Neural crest cell (in vitro differentiated cells): ENCODE data around the gene WWOX. TPM values are rescaled to one million over a fixed set of nuclear protein-coding genes. Genes with fewer than 3 reads are reported as not detected.
"Not testable (repeated sequence)": the region's sequence is repeated elsewhere in the genome, so short reads cannot be mapped to it uniquely, and the experiment has no call there.

Experiments used
- DNase-seq: peaks from one replicate; pipeline ENCODE4 v3.0.0; 2021; ENCODE audit warnings: low read depth, mixed read lengths, low spot score
- H3K27ac Mint-ChIP-seq: one replicate; pipeline ENCODE4 v1.8.0; 2021; ENCODE audit warnings: mild to moderate bottlenecking, mixed read lengths; ENCODE audit not compliant: unreplicated experiment
- H3K27me3 Mint-ChIP-seq: 2 replicates; pipeline ENCODE4 v1.8.0; 2021; ENCODE audit warnings: low read depth, mild to moderate bottlenecking, mixed read lengths
- H3K36me3 Mint-ChIP-seq: 2 replicates; pipeline ENCODE4 v1.8.0; 2021; ENCODE audit warnings: low read depth, mild to moderate bottlenecking, mixed read lengths
- H3K4me1 Mint-ChIP-seq: 2 replicates; pipeline ENCODE4 v1.8.0; 2021; ENCODE audit warnings: mixed read lengths
- H3K4me3 Mint-ChIP-seq: one replicate; pipeline ENCODE4 v1.8.0; 2021; ENCODE audit warnings: mild to moderate bottlenecking, mixed read lengths
- H3K9me3 Mint-ChIP-seq: 2 replicates; pipeline ENCODE4 v1.8.0; 2021; ENCODE audit warnings: mixed read lengths
- CTCF ChIP-seq: fragments of 200-600 bp; sonication (generic); conservative IDR thresholded peaks from 2 replicates; pipeline ENCODE4 v1.5.0; 2021; ENCODE audit warnings: antibody characterized with exemption, mild to moderate bottlenecking
- total RNA-seq: library from RNA; stranded (reverse); gene quantifications from 2 replicates; pipeline ENCODE4 v1.2.1, GENCODE V29; 2021

The WWOX gene
- total RNA-seq, 1 donor from 2014 or later: 30.5 TPM

- DNase-seq: no peak
- no peaks in the 10 kb centered on the region for H3K36me3 Mint-ChIP-seq
- no peak overlapping the region for H3K4me3 Mint-ChIP-seq
- peaks cover 45% of the 10 kb centered on the region for H3K4me1 Mint-ChIP-seq
- H3K27ac Mint-ChIP-seq: no peak overlapping the region
- no peaks in the 10 kb centered on the region for H3K27me3 Mint-ChIP-seq
- TF ChIP-seq CTCF: no peak
- H3K9me3 Mint-ChIP-seq: no peaks in the 10 kb centered on the region
Observed at GRCh38 chr16:78596348-78596995, 497.0 kb downstream of the WWOX start.

GRCh38 chr16:78596996-78597422, 497.6 kb downstream of the WWOX start:
- H3K27ac Mint-ChIP-seq: no peak overlapping the region
- no peak for TF ChIP-seq CTCF
- no peaks in the 10 kb centered on the region for H3K9me3 Mint-ChIP-seq
- no peaks in the 10 kb centered on the region for H3K36me3 Mint-ChIP-seq
- H3K4me3 Mint-ChIP-seq: no peak overlapping the region
- DNase-seq: no peak
- peaks cover 2% of the 10 kb centered on the region for H3K27me3 Mint-ChIP-seq
- peaks cover 45% of the 10 kb centered on the region for H3K4me1 Mint-ChIP-seq

- no peak for TF ChIP-seq CTCF
- Mint-ChIP-seq H3K9me3 (no peaks in the 10 kb centered on the region), H3K36me3 (no peaks in the 10 kb centered on the region), H3K4me1 (peaks cover 46% of the 10 kb centered on the region), H3K27me3 (peaks cover 3% of the 10 kb centered on the region), H3K4me3 (no peak overlapping the region), H3K27ac (no peak overlapping the region)
- DNase-seq: no peak
Observed at GRCh38 chr16:78597809-78598570, 498.5 kb downstream of the WWOX start.

GRCh38 chr16:78599271-78599670, 499.8 kb downstream of the WWOX start:
- no peak overlapping the region for H3K27ac Mint-ChIP-seq
- H3K4me1 Mint-ChIP-seq: peaks cover 40% of the 10 kb centered on the region
- no peaks in the 10 kb centered on the region for H3K9me3 Mint-ChIP-seq
- DNase-seq: no peak
- H3K27me3 Mint-ChIP-seq: peaks cover 3% of the 10 kb centered on the region
- H3K36me3 Mint-ChIP-seq: no peaks in the 10 kb centered on the region
- H3K4me3 Mint-ChIP-seq: no peak overlapping the region
- TF ChIP-seq CTCF: no peak

GRCh38 chr16:78604423-78605062, 505.1 kb downstream of the WWOX start:
- H3K36me3 Mint-ChIP-seq, DNase-seq, H3K27me3 Mint-ChIP-seq, H3K4me3 Mint-ChIP-seq, H3K9me3 Mint-ChIP-seq, H3K27ac Mint-ChIP-seq: not testable (repeated sequence)
- H3K4me1 Mint-ChIP-seq: peaks cover 69% of the 10 kb centered on the region
